HL-60/S4 (cell line): ENCODE results near the gene CFAP210.
"Not testable (repeated sequence)": the region's sequence is repeated elsewhere in the genome, so short reads cannot be mapped to it uniquely, and the experiment has no call there.

Experiments used
- in situ Hi-C: fragments of 300-500 bp; cut with MboI; formaldehyde crosslinking; loops from 2 replicates; pipeline ENCODE4 v1.14.3; 2022; ENCODE audit warnings: low sequenced_read_pairs

The CFAP210 gene

DNA sequence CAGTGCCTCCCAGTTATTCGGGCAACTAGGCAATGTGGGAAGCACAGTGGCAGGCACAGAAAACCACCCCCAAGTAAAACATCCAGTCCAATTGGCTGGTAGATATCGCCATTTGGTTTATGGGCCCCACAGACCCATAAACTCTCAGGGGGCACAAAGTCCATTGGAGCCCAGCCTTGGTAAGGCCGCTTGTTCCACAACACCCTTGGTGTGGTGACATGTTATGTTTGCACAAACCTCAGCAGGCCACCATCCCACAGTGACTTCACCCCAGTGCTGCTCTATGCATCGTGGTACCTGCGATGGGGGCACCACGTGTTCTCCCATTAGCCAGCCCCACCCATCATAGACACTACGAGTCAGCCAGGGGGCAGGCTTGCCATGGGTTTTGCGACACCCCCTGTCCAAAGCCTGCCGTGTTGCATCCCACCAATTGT, 18.6 kb upstream of the CFAP210 start:
- in situ Hi-C loops: no loop called here

DNA sequence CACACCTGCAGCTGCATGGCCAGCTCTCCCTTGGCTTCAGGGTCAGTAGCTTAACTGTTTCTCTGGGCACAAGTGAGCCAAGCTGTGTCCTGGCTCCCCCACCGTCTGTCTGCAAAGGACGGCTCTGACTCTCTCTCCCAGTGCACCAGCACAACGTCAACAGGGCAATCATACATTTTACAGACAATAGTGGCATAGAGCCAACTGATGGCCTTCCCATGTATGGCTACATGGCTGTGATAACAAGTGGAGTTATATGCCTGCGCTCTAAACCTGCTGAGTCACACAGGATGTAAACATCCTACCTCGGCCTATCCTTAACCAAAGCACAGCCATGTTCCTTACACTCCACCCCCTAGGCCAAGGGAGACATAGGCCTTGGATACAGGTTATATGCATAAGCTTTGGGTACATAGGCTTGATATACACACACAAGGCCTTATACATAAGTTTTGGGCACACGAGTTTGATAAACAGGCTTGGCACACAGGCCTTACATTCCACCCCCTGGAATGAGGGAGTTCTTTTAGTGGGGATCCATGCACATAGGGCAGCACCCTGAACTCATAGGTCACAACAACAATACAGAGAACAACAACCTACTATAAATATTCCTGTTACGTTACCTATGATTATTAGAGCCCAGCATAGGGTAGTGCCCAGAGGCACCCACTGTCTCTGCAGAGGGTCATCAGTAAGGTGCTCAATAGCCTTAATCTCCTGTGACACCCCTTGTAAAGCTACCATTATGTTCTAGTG, 17.7 kb upstream of the CFAP210 start:
- in situ Hi-C loops: no loop called here

DNA sequence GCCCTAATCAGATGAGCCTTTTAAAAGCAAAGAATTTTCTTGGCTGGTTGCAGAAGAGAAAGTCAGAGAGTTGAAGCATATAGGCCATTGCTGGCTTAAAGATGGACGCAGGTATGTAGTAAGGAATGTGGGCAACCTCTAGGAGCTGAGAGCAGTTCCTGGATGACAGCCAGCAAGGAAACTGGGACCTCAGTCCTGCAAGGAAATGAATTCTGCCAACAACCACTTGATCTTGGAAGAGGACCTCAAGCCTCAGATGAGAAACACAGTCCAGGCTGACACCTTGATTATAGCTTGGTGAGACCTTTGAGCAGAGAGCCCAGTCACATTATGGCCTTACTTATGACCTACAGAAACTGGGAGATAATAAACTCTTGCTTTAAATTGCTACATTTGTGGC, 15.8 kb upstream of the CFAP210 start:
- in situ Hi-C loops: no loop called here

DNA sequence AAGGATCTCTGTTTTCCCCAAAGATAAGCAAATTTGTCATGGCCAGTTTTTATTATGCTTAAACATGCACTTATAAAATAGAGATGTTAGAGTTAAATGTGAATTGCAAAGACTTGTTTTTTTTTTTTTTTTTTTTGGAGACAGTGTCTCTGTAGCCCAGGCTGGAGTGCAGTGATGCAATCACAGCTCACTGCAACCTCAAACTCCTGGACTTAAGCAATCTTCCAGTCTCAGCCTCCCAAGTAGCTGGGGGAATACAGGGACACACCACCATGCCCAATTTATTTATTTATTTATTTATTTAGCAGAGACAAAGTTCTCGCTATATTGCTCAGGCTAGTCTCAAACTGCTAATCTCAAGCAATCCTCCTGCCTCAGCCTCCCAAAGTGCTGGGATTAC, 15.1 kb upstream of the CFAP210 start:
- in situ Hi-C loops: no loop called here

DNA sequence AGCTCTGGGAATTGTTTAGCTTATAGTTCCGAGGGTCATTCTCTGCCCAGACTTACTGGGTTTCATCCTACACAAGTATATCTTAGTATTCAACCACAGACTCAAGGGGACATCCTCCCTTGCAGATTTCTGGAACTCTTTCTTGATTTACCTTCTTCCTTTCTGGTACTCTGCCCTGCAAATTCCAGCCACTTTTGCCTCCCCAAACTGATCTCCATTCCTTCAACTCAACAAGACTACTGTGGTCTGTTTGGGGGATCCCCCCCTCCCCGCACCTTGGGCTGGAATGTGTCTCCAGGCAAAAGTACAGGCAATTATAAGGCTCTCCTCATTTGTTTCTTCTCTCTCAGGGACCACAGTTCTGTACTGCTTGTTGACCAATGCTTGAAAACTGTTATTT, 13.4 kb upstream of the CFAP210 start:
- in situ Hi-C loops: no loop called here

DNA sequence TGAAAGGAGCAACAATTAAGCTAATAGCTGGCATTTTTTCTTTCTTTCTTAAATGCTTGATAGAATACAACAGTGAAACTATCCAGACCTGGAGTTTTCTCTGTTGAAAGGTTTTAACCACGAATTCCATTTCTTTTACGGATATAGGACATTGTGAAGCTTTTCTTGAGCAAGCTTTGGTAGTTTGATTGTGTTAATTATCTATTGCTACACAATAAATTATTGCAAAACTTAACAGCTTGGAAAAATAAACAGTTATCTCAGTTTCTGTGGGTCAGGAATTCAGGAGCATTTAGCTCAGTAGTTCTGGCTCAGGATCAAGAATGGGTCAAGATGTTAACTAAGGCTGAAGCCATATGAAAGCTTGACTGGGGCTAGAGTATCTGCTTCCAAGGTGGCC, 11.7 kb upstream of the CFAP210 start:
- in situ Hi-C loops: no loop called here

DNA sequence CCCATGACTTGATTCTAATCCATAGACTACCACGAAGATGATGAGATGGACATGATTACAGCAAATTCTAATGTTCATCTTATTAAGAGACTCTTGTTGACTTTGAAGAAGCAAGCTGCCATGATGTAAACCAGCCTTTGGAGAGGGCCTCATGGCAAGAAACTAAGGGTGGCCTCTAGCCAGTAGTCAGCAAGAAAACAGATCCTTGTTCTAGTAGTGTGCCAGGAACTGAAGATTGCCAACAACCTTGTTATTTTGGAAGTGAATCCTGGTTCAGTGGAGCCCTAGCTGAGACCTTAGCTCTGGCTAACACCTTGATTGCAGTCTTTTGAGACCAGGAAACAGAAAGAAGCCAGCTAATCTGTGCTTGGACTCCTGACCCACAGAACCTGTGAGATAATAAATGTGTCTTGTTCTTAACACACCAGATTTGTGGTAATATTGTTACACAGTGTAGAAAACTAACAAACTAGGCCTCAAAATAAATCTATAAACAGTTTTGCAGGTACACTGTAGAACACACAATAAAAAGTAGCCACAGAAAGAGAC, 10.0 kb upstream of the CFAP210 start:
- in situ Hi-C loops: no loop called here

DNA sequence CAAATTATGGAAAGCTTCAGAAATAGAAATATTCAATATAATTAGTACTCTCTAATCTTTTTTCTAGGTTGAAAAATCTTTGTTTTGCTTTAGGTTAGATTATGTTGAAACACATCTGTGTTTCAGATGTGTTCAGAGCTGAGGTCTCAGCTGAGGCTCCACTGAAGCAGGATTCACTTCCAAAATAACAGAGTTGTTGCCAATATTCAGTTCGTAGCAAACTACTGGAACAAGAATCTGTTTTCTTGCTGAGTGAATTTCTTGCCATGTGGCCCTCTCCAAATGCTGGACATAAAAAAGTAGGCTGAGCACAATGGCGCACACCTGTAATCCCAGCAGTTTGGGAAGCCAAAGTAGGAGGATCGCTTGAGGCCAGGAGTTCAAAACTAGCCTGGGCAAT, 8.8 kb upstream of the CFAP210 start:
- in situ Hi-C loops: no loop called here

DNA sequence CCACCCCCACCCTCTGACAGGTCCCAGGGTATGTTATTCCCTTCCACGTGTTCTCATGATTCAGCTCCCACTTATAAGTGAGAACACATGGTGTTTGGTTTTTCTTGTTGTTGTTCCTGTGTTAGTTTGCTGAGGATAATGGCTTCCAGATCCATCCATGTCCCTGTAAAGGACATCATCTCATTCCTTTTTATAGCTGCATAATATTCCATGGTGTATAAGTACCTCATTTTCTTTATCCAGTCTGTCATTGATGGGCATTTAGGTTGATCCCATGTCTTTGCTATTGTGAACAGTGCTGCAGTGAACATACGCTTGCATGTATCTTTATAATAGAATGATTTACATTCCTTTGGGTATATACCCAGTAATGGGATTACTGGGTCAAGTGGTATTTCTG, 5.0 kb upstream of the CFAP210 start:
- in situ Hi-C loops: not testable (repeated sequence)

DNA sequence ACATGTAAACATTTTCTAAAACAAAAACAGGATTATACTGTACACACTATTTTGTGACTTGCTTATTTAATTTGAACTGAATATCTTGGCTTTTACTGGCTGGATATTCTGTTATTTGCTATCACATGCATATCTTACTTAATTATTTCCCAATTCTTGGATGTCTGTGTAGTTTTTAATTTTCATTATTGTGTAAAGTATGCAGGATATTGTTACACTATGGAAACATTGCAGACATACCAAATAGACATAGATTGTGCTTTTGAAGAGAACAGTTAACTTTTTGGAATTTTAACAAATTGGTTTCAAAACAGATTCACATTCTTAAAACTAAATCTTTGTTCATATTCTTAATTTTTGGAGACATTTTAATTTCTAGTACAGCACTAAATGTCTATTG, 2.2 kb upstream of the CFAP210 start:
- in situ Hi-C loops: no loop called here

DNA sequence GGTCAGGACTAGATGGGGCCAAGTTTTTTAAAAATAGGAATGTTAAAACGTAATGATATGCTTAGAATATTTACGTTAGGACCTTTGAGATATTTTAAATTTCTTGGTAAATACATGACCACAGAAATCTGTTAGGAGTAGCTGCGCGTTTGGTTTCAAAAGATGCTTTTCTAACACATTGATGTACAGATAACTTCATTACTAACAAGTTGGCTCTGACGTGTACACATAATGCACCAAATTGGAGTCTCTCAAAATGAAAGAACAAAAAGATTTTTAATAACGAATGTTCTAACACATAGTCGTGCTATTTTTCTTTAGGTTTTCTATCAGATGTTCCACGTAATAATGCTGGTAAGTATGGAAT, 672 bp upstream of the CFAP210 start:
- in situ Hi-C loops: no loop called here

DNA sequence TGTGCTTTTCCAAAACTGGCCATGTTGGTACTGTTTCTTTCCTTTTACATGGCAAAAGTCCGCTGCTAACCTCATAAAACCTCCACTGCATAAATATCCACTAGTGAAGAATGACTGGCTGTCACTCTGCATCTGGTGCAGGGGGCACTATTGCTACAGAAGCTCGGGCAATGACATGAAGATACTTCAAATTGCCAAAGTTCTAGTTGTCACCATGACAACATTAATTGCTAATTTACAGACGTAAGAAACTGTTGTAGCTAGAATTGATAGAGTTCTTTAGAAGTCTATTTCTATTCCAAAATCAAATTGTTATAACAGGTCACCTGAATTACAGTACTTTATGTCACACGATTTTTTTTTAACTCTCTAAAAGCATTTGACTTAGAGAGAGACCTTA, 845 bp downstream of the CFAP210 start:
- in situ Hi-C loops: no loop called here

DNA sequence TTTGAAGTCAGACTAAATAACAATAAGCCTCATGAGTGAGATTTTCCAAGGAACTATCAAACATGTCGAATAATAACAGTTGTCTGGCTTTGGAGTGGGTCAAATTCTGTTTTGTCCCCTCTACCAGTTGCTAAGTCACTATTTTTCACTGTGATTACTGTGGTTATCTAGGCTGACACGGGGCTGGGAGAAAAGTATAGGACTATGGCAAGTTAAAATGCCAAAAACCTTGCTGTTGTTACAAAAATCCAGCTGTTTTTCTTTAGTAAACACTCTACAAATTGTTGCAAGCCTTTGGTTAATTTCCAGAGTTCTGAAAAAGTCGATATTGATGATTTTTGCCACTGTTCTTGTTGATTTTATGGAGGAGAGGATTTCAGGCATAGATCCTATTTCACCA, 1.5 kb downstream of the CFAP210 start:
- in situ Hi-C loops: no loop called here

DNA sequence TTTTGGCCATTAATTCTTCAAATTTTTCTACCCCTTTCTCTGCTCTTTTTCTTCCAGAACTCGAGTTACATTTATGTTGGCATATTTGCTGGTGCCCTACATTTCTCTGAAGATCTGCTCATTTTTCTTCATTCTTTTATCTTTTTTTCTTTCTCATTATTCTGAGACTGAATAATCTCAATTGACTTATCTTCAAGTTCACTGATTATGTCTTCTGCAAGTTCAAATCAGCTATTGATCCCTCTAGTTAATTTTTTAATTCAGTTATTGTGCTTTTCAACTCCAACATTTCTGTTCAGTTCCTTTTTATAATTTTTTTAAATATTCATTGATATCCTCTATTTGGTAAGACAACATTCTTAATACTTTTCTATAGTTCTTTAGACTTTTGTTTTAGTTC, 3.2 kb downstream of the CFAP210 start:
- in situ Hi-C loops: no loop called here

DNA sequence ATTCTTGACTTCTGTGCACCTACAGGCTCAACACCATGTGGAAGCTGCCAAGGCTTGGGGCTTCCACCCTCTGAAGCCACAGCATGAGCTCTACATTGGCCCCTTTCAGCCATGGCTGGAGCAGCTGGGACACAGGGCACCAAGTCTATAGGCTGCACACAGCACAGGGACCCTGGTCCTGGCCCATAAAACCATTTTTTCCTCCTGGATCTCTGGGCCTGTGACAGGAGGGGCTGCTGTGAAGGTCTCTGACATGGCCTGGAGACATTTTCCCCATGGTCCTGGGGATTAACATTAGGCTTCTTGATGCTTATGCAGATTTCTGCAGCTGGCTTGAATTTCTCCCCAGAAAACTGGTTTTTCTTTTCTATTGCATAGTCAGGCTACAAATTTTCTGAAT, 6.3 kb downstream of the CFAP210 start:
- in situ Hi-C loops: not testable (repeated sequence)

DNA sequence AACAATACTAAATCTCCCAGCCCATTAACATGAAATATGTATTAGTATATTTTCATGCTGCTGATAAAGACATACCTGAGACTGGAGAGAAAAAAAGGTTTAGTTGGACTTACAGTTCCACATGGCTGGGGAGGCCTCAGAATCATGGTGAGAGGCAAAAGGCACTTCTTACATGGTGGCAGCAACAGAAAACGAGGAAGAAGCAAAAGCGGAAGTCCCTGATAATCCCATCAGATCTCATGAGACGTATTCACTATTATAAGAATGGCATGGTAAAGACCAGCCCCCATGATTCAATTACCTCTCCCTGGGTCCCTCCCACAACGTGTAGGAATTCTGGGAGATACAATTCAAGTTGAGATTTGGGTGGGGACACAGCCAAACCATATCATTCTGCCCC, 7.4 kb downstream of the CFAP210 start:
- in situ Hi-C loops: not testable (repeated sequence)

DNA sequence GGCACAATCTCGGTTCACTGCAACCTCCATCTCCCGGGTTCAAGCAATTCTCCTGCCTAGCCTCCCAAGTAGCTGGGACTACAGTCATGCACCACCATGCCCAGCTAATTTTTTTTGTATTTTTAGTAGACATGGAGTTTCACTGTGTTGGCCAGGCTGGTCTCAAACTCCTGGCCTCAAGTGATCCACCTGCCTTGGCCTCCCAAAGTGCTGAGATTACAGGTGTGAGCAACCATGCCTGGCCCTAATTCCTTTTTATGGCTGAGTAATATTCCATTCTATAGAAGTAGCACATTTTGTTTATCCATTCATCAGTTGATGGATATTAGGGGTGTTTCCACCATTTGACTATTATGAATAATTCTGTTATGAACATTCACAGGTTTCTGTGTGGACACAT, 9.5 kb downstream of the CFAP210 start:
- in situ Hi-C loops: not testable (repeated sequence)

DNA sequence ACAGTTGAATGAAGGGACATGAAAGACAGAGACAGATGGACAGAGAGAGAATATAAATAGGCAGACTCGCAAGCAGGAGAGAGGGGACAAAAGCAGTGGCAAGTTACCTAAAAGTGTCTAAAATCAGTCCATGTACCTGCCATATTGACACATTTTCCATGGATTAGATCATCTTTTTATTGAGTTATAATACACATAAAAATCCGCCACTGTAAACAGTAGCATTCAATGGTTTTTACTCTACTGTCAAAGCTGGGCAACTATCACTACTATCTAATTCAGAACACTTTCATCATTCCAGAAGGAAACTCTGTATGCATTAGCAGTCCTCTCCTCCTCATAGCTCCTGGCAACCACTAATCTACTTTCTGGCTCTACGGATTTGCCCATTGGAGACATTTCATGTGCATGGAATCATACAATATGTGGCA, 10.1 kb downstream of the CFAP210 start:
- in situ Hi-C loops: no loop called here

DNA sequence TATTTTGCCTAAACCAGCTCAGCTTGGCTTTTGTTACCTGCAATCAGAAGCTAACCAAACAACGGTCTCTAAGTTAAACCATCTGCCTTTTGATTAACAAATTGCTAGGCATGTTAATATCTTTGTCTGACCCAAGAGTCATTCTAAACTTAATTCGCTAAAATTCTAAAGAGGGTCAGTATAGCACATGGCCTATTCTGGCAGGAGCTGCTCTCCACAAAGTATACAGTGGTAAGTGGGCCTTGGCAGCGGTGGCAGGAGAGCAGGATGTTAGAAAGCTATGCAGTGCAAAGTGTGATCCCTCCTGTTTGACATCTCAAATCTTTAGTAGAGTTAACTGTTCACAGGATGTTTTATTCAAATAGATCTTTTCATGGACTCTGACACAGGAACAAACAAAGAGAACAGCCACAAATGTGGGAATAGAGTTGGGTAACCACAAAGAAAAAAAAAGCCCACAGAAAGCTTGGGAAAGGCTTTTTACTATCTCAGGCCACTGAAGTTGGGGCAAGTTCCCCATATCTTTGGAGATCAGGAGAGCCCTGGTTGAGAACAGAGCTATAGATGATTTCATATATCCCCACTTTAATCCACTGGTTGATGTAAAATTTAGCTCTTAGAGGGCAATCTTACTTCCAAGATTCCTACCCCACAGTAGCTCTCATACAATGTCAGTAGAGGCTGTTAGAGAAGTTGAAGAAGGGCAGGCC, 10.6 kb downstream of the CFAP210 start:
- in situ Hi-C loops: no loop called here

DNA sequence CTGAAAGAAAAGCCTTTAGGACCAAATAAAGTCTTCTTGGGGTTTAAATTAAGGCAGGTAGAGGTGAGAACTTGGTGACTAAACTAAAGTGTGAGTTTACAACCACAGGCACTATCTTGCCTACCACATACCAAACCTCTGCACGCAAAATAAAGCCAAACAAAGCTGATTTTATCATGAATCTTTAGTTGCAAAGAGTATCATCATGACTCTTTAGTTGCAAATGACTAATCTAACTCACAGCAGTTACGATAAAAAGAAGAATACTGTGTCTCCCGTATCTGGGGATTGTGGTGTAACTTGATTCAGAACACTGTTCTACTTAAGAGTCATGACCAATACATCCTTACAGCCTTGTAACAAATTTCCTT, 11.2 kb downstream of the CFAP210 start:
- in situ Hi-C loops: no loop called here

DNA sequence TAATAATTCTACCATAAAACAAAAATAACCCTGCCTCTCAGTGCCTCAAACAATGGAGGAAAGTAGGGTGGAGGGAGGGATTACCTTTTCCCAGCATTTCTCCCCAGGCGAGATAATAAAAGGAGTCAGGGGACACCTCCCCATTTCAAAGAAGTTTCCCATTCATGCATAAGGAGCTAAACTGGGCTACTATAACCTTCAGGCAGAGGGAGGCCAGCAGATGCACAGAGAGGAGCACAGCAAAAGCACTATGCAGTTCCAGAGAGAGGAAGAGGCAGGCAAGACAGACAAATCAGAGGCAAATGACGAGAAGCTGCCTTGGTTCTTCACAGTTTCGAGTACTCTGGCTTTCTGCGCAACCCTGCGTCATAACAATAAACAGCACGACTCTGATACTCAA, 17.4 kb downstream of the CFAP210 start:
- in situ Hi-C loops: no loop called here

DNA sequence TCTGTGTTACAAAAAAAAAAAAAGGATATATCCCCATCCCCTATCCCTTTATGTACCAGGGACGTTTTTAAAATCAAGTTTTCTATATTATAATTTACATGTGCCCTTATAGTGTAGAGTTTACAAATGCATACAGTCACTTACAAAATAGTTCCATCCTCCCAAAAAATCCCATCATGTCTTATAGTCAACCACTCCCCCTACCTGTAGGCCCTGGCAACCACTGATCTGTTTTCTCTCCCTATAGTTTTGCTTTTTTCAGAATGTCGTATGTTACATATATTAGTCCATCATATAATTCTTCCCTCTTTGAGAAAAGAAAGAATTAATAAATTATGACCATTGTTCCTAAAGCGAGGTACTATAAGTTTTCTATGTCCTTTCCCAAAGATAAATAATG, 17.8 kb downstream of the CFAP210 start:
- in situ Hi-C loops: no loop called here
